HepG2 (cell line): ENCODE data around the gene KIF22. TPM values are rescaled to one million over a fixed set of nuclear protein-coding genes. Genes with fewer than 3 reads are reported as not detected.

Experiments
- ATAC-seq: fragments of 200-7000 bp; cut with Tn5 transposase; 3 replicates; pipeline ENCODE4 v1.9.1; 2020; ENCODE audit warnings: mild to moderate bottlenecking, moderate library complexity
- BruUV-seq: library from RNA; stranded (reverse); fragments of 400-500 nt; replicated peaks from 2 replicates; lab custom pipeline; 2021; lab: Mats Ljungman, UMichigan
- CTCF ChIA-PET: fragments of 300-600 bp; formaldehyde crosslinking; extraction: SDS; loops from one replicate; lab custom pipeline; 2021; ENCODE audit warnings: low total read pairs, inconsistent platforms, low intra/inter-chr PET ratio; lab: Yijun Ruan, JAX
- POLR2A ChIA-PET: fragments of 350-600 bp; sonication (Branson Sonifier 250); formaldehyde crosslinking; loops from one replicate; lab custom pipeline; 2020; ENCODE audit warnings: antibody characterized with exemption, inconsistent platforms; lab: Yijun Ruan, JAX
- DNase-seq: peaks from one replicate; pipeline ENCODE4 v3.0.0-alpha.2; 2015; ENCODE audit warnings: low spot score
- FAIRE-seq: peaks from 3 replicates; lab custom pipeline; 2011; peaks lifted over from hg19 to GRCh38; lab: Jason Lieb, UNC
- H2AFZ ChIP-seq: one replicate; pipeline ENCODE4 v1.6.1; 2011; ENCODE audit warnings: low read length, inconsistent platforms
- H3K27ac ChIP-seq: fragments of 300-600 bp; 3 replicates; pipeline ENCODE4 v1.8.0; 2011; ENCODE audit warnings: mixed run types, mild to moderate bottlenecking, mixed read lengths, low read length, inconsistent platforms; ENCODE audit not compliant: insufficient read depth; ENCODE audit errors: extremely low read length
- H3K27me3 ChIP-seq, 2 experiments: fragments of 200-600 bp in 1 of 2; 2 replicates in 1 of 2; 3 replicates in 1 of 2; pipeline versions ENCODE4 v1.6.0 to v1.8.0; 2011; ENCODE audit warnings: low read length in 2 of 2, mild to moderate bottlenecking in 2 of 2, moderate library complexity in 2 of 2, inconsistent platforms in 1 of 2; ENCODE audit not compliant: insufficient read depth in 2 of 2, control insufficient read depth in 1 of 2
- H3K36me3 ChIP-seq, 2 experiments: fragments of 200-600 bp in 1 of 2; replicated peaks in 1 of 2; 2 replicates in 1 of 2; 3 replicates in 1 of 2; pipeline versions ENCODE4 v1.5.1 to v1.8.0; 2011; ENCODE audit warnings: low read length in 2 of 2, inconsistent platforms in 1 of 2; ENCODE audit not compliant: insufficient read depth in 2 of 2, control insufficient read depth in 1 of 2
- H3K4me1 ChIP-seq: 2 replicates; pipeline ENCODE4 v1.5.1; 2012; ENCODE audit warnings: low read length, inconsistent platforms; ENCODE audit not compliant: insufficient read depth
- H3K4me2 ChIP-seq: 2 replicates; pipeline ENCODE4 v1.6.0; 2011; ENCODE audit warnings: low read depth, low read length, inconsistent platforms
- H3K4me3 ChIP-seq, 3 experiments: fragments of 200-600 bp in 1 of 3; sonication (generic), shearing (Covaris generic) in 1 of 3; replicated peaks in 1 of 3; 2 replicates each; pipeline ENCODE4 v1.5.1; 2011 to 2016; ENCODE audit warnings: low read length in 3 of 3, inconsistent platforms in 2 of 3, low read depth in 2 of 3, mild to moderate bottlenecking in 2 of 3, control low read depth in 1 of 3, mixed read lengths in 1 of 3; ENCODE audit not compliant: insufficient read depth in 1 of 3
- H3K79me2 ChIP-seq: one replicate; pipeline ENCODE4 v1.6.1; 2011; ENCODE audit warnings: low read length, inconsistent platforms; ENCODE audit not compliant: insufficient read depth
- H3K9ac ChIP-seq: 2 replicates; pipeline ENCODE4 v1.6.0; 2011; ENCODE audit warnings: mild to moderate bottlenecking, low read depth, low read length, inconsistent platforms; ENCODE audit not compliant: insufficient read depth
- H3K9me3 ChIP-seq: 2 replicates; pipeline ENCODE4 v1.5.1; 2012; ENCODE audit warnings: mild to moderate bottlenecking, low read length
- H4K20me1 ChIP-seq: 2 replicates; pipeline ENCODE4 v1.6.0; 2011; ENCODE audit warnings: inconsistent platforms, mild to moderate bottlenecking, low read length, moderate library complexity; ENCODE audit not compliant: insufficient read depth
- ATF3 ChIP-seq: sonication (generic); formaldehyde crosslinking; IDR thresholded peaks from 2 replicates; pipeline ENCODE4 v1.4.0; 2020; ENCODE audit warnings: missing genetic modification reagents
- BHLHE40 ChIP-seq: IDR thresholded peaks from 2 replicates; pipeline ENCODE4 v1.6.1; 2011; ENCODE audit warnings: low read length, improper control_type of control experiment
- HOXA3 ChIP-seq: sonication (generic); formaldehyde crosslinking; IDR thresholded peaks from 2 replicates; pipeline ENCODE4 v1.5.0; 2020; ENCODE audit warnings: missing genetic modification reagents
- HOXD1 ChIP-seq: sonication (generic); formaldehyde crosslinking; IDR thresholded peaks from 2 replicates; pipeline ENCODE4 v1.5.0; 2020; ENCODE audit warnings: missing genetic modification reagents
- MNT ChIP-seq: fragments of 450-650 bp; IDR thresholded peaks from 2 replicates; pipeline ENCODE4 v1.6.1; 2016
- NFIC ChIP-seq: IDR thresholded peaks from 2 replicates; pipeline ENCODE4 v1.6.1; 2012; ENCODE audit warnings: mild to moderate bottlenecking, low read length, inconsistent platforms
- ONECUT2 ChIP-seq: sonication (generic); formaldehyde crosslinking; IDR thresholded peaks from 2 replicates; pipeline ENCODE4 v1.4.0; 2020; ENCODE audit warnings: missing genetic modification reagents
- PLRG1 ChIP-seq: fragments of 450-650 bp; conservative IDR thresholded peaks from 2 replicates; pipeline ENCODE4 v1.6.1; 2016
- WIZ ChIP-seq: sonication (generic); formaldehyde crosslinking; IDR thresholded peaks from 2 replicates; pipeline ENCODE4 v1.5.1; 2020; ENCODE audit warnings: mild to moderate bottlenecking, missing genetic modification reagents
- ZBTB1 ChIP-seq: sonication (generic); formaldehyde crosslinking; IDR thresholded peaks from 2 replicates; pipeline ENCODE4 v1.4.0; 2020; ENCODE audit warnings: missing genetic modification reagents, borderline replicate concordance
- ZNF136 ChIP-seq: sonication (generic); formaldehyde crosslinking; IDR thresholded peaks from 2 replicates; pipeline ENCODE4 v1.8.1; 2022; ENCODE audit warnings: low read depth, mild to moderate bottlenecking, moderate library complexity, missing genetic modification reagents
- ZNF235 ChIP-seq: sonication (generic); formaldehyde crosslinking; IDR thresholded peaks from 2 replicates; pipeline ENCODE4 v1.8.1; 2023; ENCODE audit warnings: mild to moderate bottlenecking, missing genetic modification reagents, borderline replicate concordance
- ZNF629 ChIP-seq: sonication (generic); formaldehyde crosslinking; conservative IDR thresholded peaks from 2 replicates; pipeline ENCODE4 v1.5.0; 2020; ENCODE audit warnings: missing genetic modification reagents
- WGBS: methylation state at CpG from one replicate; pipeline ENCODE4 v1.1.6; 2017; ENCODE audit warnings: low lambda C conversion rate; 5-methylcytosine and 5-hydroxymethylcytosine counted together
- in situ Hi-C: cut with HindIII; loops from 2 replicates; pipeline ENCODE4 v1.10.0; 2017; ENCODE audit warnings: low pct_unique_long_range_greater_than_20kb; ENCODE audit not compliant: extremely low pct_ligation_motif_present
- intact Hi-C: fragments of 100-400 bp; cut with micrococcal nuclease; formaldehyde crosslinking; loops from one replicate; pipeline ENCODE4 v1.10.0; 2022; ENCODE audit not compliant: unreplicated experiment
- polyA plus RNA-seq, 8 experiments: library from polyadenylated mRNA; depleted of rRNA in 3 of 8; stranded (reverse) in 7 of 8; unstranded in 1 of 8; fragments of >200 nt; fragmentation: Illumina TruSeq in 4 of 8; extraction: Trizol in 4 of 8; gene quantifications; 2 replicates each; pipeline versions ENCODE4 v1.2.1 to v1.2.3, GENCODE V29; 2011 to 2016; ENCODE audit warnings: low read depth in 4 of 8, missing spikeins in 1 of 8, mixed read lengths in 1 of 8; ENCODE audit not compliant: insufficient read depth in 1 of 8
- total RNA-seq, 5 experiments: library from RNA; depleted of rRNA; stranded (reverse); fragments of >200 nt; fragmentation: Illumina TruSeq; extraction: Trizol; gene quantifications; 2 replicates each; pipeline ENCODE4 v1.2.3, GENCODE V29; 2016; ENCODE audit warnings: low read depth in 1 of 5

Gene KIF22
- total and polyA plus RNA-seq, 2 of the 13 experiments (the other 11 are each of a cell fraction or from before 2014, with no cell fraction given), result 95.8 to 118 TPM

GRCh38 chr16:29765167-29766032, 25.2 kb upstream of the KIF22 start (continued):
- TF ChIP-seq PLRG1, result no peak
- TF ChIP-seq ATF3 (CRISPR knock-in tag), result peak; percentile 67
- peak; percentile 64; the same call in 1 of the 2 replicates for TF ChIP-seq ZNF136
- TF ChIP-seq BHLHE40, result 0 out of 2 replicates have a peak, but pooled peaks have one; percentile 42
- peak; percentile 66; the same call in 1 of the 2 replicates for TF ChIP-seq WIZ (CRISPR knock-in tag)
- TF ChIP-seq HOXD1 (CRISPR knock-in tag), result peak; percentile 97
- TF ChIP-seq MNT, result no peak
- peak; percentile 100 for TF ChIP-seq ONECUT2 (CRISPR knock-in tag)
- TF ChIP-seq NFIC, result peak; percentile 59; the same call in 1 of the 2 replicates

GRCh38 chr16:29766571-29766970, 24.0 kb upstream of the KIF22 start:
- in situ Hi-C loops, result no loop called here
- Histone ChIP-seq H3K9me3 (no peaks in the 10 kb centered on the region), H3K79me2 (no peaks in the 10 kb centered on the region), H2AFZ (no peak overlapping the region), H3K4me3 (no peak overlapping the region), H3K4me2 (no peak overlapping the region), H4K20me1 (no peaks in the 10 kb centered on the region), H3K9ac (no peak overlapping the region), H3K27ac (no peak overlapping the region), H3K27me3 (no peaks in the 10 kb centered on the region), H3K36me3 (no peaks in the 10 kb centered on the region), H3K4me1 (peaks cover 72% of the 10 kb centered on the region)
- intact Hi-C loops, result no loop called here
- WGBS, result 94% methylated on average over 3 of the region's 3 CpGs
- TF ChIP-seq ZNF629 (CRISPR knock-in tag) (peak; percentile 49; the same call in 1 of the 2 replicates), ZBTB1 (CRISPR knock-in tag) (no peak), HOXA3 (no peak), ZNF235 (CRISPR knock-in tag) (no peak)
- CTCF ChIA-PET, result no interaction called here
- POLR2A ChIA-PET, result interaction anchor here (2.4 kb wide), 1 partner anchor 24 kb away, joined by 11 read pairs; the partner anchor contains the start of gene KIF22
- ATAC-seq, result no peak
- no TSS peak for BruUV-seq
- no peak for DNase-seq
- no peak for FAIRE-seq
